ENCODE data around the gene OR2T6. TPM values are rescaled to one million over a fixed set of nuclear protein-coding genes. Genes with fewer than 3 reads are reported as not detected.
"Not testable (repeated sequence)": the region's sequence is repeated elsewhere in the genome, so short reads cannot be mapped to it uniquely, and the experiment has no call there.

The OR2T6 gene
- total and polyA plus RNA-seq, 2 experiments from 2014 or later, result not detected

- H4K20me1 ChIP-seq (ENCODE audit: insufficient read depth, poor library complexity, severe bottlenecking), result no peaks in the 10 kb centered on the region
- H3K4me1 ChIP-seq (ENCODE audit: insufficient read depth), result no peaks in the 10 kb centered on the region
- H3K4me3 ChIP-seq, result no peak overlapping the region
- H3K27me3 ChIP-seq, result no peaks in the 10 kb centered on the region
- no peak overlapping the region for H3K27ac ChIP-seq
- H3K36me3 ChIP-seq (replicated peaks; ENCODE audit: insufficient read depth, low read depth), result no peaks in the 10 kb centered on the region
- H3K9me3 ChIP-seq (ENCODE audit: low read depth), result no peaks in the 10 kb centered on the region
- TF ChIP-seq EZH2phosphoT487 (IDR thresholded peaks at IDR 0.05; ENCODE audit: low read depth, severe bottlenecking, unreplicated experiment), result no peak
- no peak for TF ChIP-seq EZH2 (IDR thresholded peaks at IDR 0.05; ENCODE audit: borderline replicate concordance)
- TF ChIP-seq CTCF (IDR thresholded peaks at IDR 0.05; ENCODE audit: poor library complexity), result no peak
- H3K79me2 ChIP-seq, result no peaks in the 10 kb centered on the region
- no peak for DNase-seq (ENCODE audit: low spot score)
- H3K4me2 ChIP-seq, result no peak overlapping the region
- H2AFZ ChIP-seq, result no peak overlapping the region
- 32% methylated on average over 3 of the region's 3 CpGs for WGBS (ENCODE audit: low lambda C conversion rate, missing lambda C conversion rate)
- no peaks in the 10 kb centered on the region for H3K9me2 ChIP-seq (replicated peaks; ENCODE audit: insufficient read depth)
Measured at GRCh38 chr1:248416226-248416625, 40.7 kb downstream of the OR2T6 start.

- WGBS (ENCODE audit: low lambda C conversion rate, missing lambda C conversion rate), result 54% methylated on average over 2 of the region's 2 CpGs
Measured at GRCh38 chr1:248417854-248418253, 42.3 kb downstream of the OR2T6 start.

GRCh38 chr1:248421384-248421783, 45.8 kb downstream of the OR2T6 start:
- Histone ChIP-seq H3K27me3 (no peaks in the 10 kb centered on the region), H3K4me2 (no peak overlapping the region), H3K27ac (no peak overlapping the region), H3K4me1 (ENCODE audit: insufficient read depth) (no peaks in the 10 kb centered on the region), H3K79me2 (no peaks in the 10 kb centered on the region), H3K36me3 (replicated peaks; ENCODE audit: insufficient read depth, low read depth) (no peaks in the 10 kb centered on the region), H2AFZ (no peak overlapping the region), H3K9me2 (replicated peaks; ENCODE audit: insufficient read depth) (no peaks in the 10 kb centered on the region), H4K20me1 (ENCODE audit: insufficient read depth, poor library complexity, severe bottlenecking) (no peaks in the 10 kb centered on the region), H3K9me3 (ENCODE audit: low read depth) (peaks cover 6% of the 10 kb centered on the region), H3K4me3 (no peak overlapping the region)
- no peak for DNase-seq (ENCODE audit: low spot score)
- WGBS (ENCODE audit: low lambda C conversion rate, missing lambda C conversion rate), result 23% methylated on average over 1 of the region's 1 CpG
- TF ChIP-seq EZH2phosphoT487 (IDR thresholded peaks at IDR 0.05; ENCODE audit: low read depth, severe bottlenecking, unreplicated experiment) (no peak), CTCF (IDR thresholded peaks at IDR 0.05; ENCODE audit: poor library complexity) (no peak), EZH2 (IDR thresholded peaks at IDR 0.05; ENCODE audit: borderline replicate concordance) (no peak)

More at GRCh38 chr1:248417854-248418253, 42.3 kb downstream of the OR2T6 start:
- Histone ChIP-seq H3K4me2 (no peak overlapping the region), H2AFZ (no peak overlapping the region), H4K20me1 (ENCODE audit: insufficient read depth, poor library complexity, severe bottlenecking) (no peaks in the 10 kb centered on the region), H3K9me3 (ENCODE audit: low read depth) (peaks cover 6% of the 10 kb centered on the region), H3K27me3 (no peaks in the 10 kb centered on the region), H3K4me1 (ENCODE audit: insufficient read depth) (no peaks in the 10 kb centered on the region), H3K36me3 (replicated peaks; ENCODE audit: insufficient read depth, low read depth) (no peaks in the 10 kb centered on the region), H3K9me2 (replicated peaks; ENCODE audit: insufficient read depth) (no peaks in the 10 kb centered on the region), H3K27ac (no peak overlapping the region), H3K79me2 (no peaks in the 10 kb centered on the region), H3K4me3 (no peak overlapping the region)
- no peak for TF ChIP-seq CTCF (IDR thresholded peaks at IDR 0.05; ENCODE audit: poor library complexity)
- no peak for TF ChIP-seq EZH2phosphoT487 (IDR thresholded peaks at IDR 0.05; ENCODE audit: low read depth, severe bottlenecking, unreplicated experiment)
- TF ChIP-seq EZH2 (IDR thresholded peaks at IDR 0.05; ENCODE audit: borderline replicate concordance), result no peak
- no peak for DNase-seq (ENCODE audit: low spot score)

GRCh38 chr1:248427526-248428191, 52.1 kb downstream of the OR2T6 start:
- not testable (repeated sequence) for H3K27me3 ChIP-seq; H3K79me2 ChIP-seq; DNase-seq (ENCODE audit: low spot score); H3K4me1 ChIP-seq (ENCODE audit: insufficient read depth); H3K4me2 ChIP-seq; H3K36me3 ChIP-seq (replicated peaks; ENCODE audit: insufficient read depth, low read depth); H3K27ac ChIP-seq; H3K4me3 ChIP-seq; H3K9me2 ChIP-seq (replicated peaks; ENCODE audit: insufficient read depth); H3K9me3 ChIP-seq (ENCODE audit: low read depth); H2AFZ ChIP-seq; H4K20me1 ChIP-seq (ENCODE audit: insufficient read depth, poor library complexity, severe bottlenecking)
- WGBS (ENCODE audit: low lambda C conversion rate, missing lambda C conversion rate), result 66% methylated on average over 3 of the region's 3 CpGs

GRCh38 chr1:248428192-248428533, 52.6 kb downstream of the OR2T6 start:
- H3K36me3 ChIP-seq (replicated peaks; ENCODE audit: insufficient read depth, low read depth); H3K27me3 ChIP-seq; H2AFZ ChIP-seq; H3K9me2 ChIP-seq (replicated peaks; ENCODE audit: insufficient read depth); H3K79me2 ChIP-seq; DNase-seq (ENCODE audit: low spot score); H4K20me1 ChIP-seq (ENCODE audit: insufficient read depth, poor library complexity, severe bottlenecking); H3K4me1 ChIP-seq (ENCODE audit: insufficient read depth); H3K4me2 ChIP-seq; H3K27ac ChIP-seq; H3K4me3 ChIP-seq; H3K9me3 ChIP-seq (ENCODE audit: low read depth): not testable (repeated sequence)
- 73% methylated on average over 3 of the region's 3 CpGs for WGBS (ENCODE audit: low lambda C conversion rate, missing lambda C conversion rate)

GRCh38 chr1:248431683-248432082, 56.1 kb downstream of the OR2T6 start:
- DNase-seq (ENCODE audit: low spot score); H3K9me2 ChIP-seq (replicated peaks; ENCODE audit: insufficient read depth); H3K9me3 ChIP-seq (ENCODE audit: low read depth); H3K79me2 ChIP-seq; H3K27me3 ChIP-seq; H3K36me3 ChIP-seq (replicated peaks; ENCODE audit: insufficient read depth, low read depth); H3K4me3 ChIP-seq; H3K4me1 ChIP-seq (ENCODE audit: insufficient read depth); H2AFZ ChIP-seq; H3K27ac ChIP-seq; H3K4me2 ChIP-seq; H4K20me1 ChIP-seq (ENCODE audit: insufficient read depth, poor library complexity, severe bottlenecking): not testable (repeated sequence)
- WGBS (ENCODE audit: low lambda C conversion rate, missing lambda C conversion rate), result 52% methylated on average over 11 of the region's 11 CpGs

Data from hepatocyte (in vitro differentiated cells).